ENCODE results near the gene TRDMT1.

Gene TRDMT1

DNA sequence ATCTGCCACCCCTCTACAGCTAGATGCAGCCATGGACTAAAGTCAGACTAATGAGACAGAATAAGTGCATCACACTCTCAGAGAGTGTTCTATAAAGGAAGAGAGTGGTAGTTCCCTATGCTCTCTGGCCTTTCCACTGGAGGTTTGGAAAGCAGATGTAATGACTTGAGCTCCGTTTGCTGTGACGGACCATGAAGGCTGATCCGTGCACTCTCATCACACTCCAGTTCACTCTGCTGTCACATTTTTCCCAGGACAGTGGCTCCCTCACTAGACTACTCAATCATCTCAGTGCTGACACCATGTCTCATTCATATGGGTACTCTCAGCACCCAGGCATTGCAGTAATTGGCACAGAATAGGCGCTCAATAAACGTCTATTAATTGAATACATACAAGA lies 20.4 kb downstream of the TRDMT1 start:
- Histone ChIP-seq H3K9me3 (ENCODE audit: control insufficient read depth, low read length) (no peaks in the 10 kb centered on the region), H3K36me3 (ENCODE audit: control insufficient read depth, insufficient read depth, low read length) (no peaks in the 10 kb centered on the region), H3K27ac (ENCODE audit: insufficient read depth, low read length, poor library complexity, severe bottlenecking) (no peak overlapping the region), H3K4me3 (ENCODE audit: insufficient read depth, low read depth, low read length, poor library complexity, severe bottlenecking) (no peak overlapping the region), H3K27me3 (replicated peaks; ENCODE audit: control insufficient read depth, insufficient read depth, low read length, poor library complexity, severe bottlenecking) (no peaks in the 10 kb centered on the region), H3K4me1 (ENCODE audit: control insufficient read depth, insufficient read depth, low read length, poor library complexity, severe bottlenecking) (no peaks in the 10 kb centered on the region)
- no peak for DNase-seq

- H3K36me3 ChIP-seq (ENCODE audit: control insufficient read depth, insufficient read depth, low read length), result no peaks in the 10 kb centered on the region
- no peak overlapping the region for H3K4me3 ChIP-seq (ENCODE audit: insufficient read depth, low read depth, low read length, poor library complexity, severe bottlenecking)
- H3K27me3 ChIP-seq (replicated peaks; ENCODE audit: control insufficient read depth, insufficient read depth, low read length, poor library complexity, severe bottlenecking), result no peaks in the 10 kb centered on the region
- H3K27ac ChIP-seq (ENCODE audit: insufficient read depth, low read length, poor library complexity, severe bottlenecking), result no peak overlapping the region
- H3K9me3 ChIP-seq (ENCODE audit: control insufficient read depth, low read length), result no peaks in the 10 kb centered on the region
- DNase-seq, result no peak
- H3K4me1 ChIP-seq (ENCODE audit: control insufficient read depth, insufficient read depth, low read length, poor library complexity, severe bottlenecking), result no peaks in the 10 kb centered on the region
Observed at GRCh38 chr10:17179002-17179401, 22.5 kb downstream of the TRDMT1 start.

DNA sequence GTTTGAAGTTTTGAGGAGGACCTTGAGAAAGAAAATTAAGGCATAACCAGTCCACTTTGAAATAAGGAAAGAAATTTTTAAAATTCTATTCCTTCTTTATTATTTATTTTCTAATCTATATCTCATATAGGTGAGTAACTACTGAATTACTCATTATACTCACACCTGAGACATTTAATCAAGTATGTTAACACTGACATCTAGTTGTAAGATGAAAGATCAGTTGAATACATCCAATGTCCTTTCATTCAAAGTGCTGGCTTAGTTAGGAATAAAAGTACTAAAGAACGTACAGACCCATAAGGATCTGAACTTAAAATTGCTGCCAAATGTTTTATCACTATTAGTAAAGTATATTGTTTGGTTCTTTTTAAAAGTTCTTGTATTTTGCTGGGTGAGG lies 23.5 kb downstream of the TRDMT1 start:
- H3K27ac ChIP-seq (ENCODE audit: insufficient read depth, low read length, poor library complexity, severe bottlenecking), result no peak overlapping the region
- no peaks in the 10 kb centered on the region for H3K27me3 ChIP-seq (replicated peaks; ENCODE audit: control insufficient read depth, insufficient read depth, low read length, poor library complexity, severe bottlenecking)
- no peaks in the 10 kb centered on the region for H3K36me3 ChIP-seq (ENCODE audit: control insufficient read depth, insufficient read depth, low read length)
- no peaks in the 10 kb centered on the region for H3K9me3 ChIP-seq (ENCODE audit: control insufficient read depth, low read length)
- no peaks in the 10 kb centered on the region for H3K4me1 ChIP-seq (ENCODE audit: control insufficient read depth, insufficient read depth, low read length, poor library complexity, severe bottlenecking)
- no peak for DNase-seq
- no peak overlapping the region for H3K4me3 ChIP-seq (ENCODE audit: insufficient read depth, low read depth, low read length, poor library complexity, severe bottlenecking)

DNA sequence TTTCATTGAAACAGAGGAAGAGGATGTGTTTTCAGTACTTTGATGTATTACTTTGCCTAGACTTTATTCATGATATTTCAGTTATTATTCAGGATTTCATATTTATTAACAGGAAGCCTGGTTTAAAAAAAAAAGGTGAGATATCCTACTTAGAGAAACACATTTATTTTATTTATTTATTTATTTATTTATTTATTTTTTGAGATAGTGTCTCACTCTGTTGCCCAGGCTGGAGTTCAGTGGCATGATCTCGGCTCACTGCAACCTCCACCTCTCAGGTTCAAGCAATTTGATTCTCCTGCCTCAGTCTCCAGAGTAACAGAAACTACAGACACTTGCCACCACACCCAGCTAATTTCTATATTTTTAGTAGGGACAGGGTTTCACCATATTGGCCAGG lies 24.5 kb downstream of the TRDMT1 start:
- Histone ChIP-seq H3K27me3 (replicated peaks; ENCODE audit: control insufficient read depth, insufficient read depth, low read length, poor library complexity, severe bottlenecking) (no peaks in the 10 kb centered on the region), H3K36me3 (ENCODE audit: control insufficient read depth, insufficient read depth, low read length) (no peaks in the 10 kb centered on the region), H3K4me1 (ENCODE audit: control insufficient read depth, insufficient read depth, low read length, poor library complexity, severe bottlenecking) (no peaks in the 10 kb centered on the region), H3K4me3 (ENCODE audit: insufficient read depth, low read depth, low read length, poor library complexity, severe bottlenecking) (no peak overlapping the region), H3K9me3 (ENCODE audit: control insufficient read depth, low read length) (no peaks in the 10 kb centered on the region), H3K27ac (ENCODE audit: insufficient read depth, low read length, poor library complexity, severe bottlenecking) (no peak overlapping the region)
- no peak for DNase-seq

DNA sequence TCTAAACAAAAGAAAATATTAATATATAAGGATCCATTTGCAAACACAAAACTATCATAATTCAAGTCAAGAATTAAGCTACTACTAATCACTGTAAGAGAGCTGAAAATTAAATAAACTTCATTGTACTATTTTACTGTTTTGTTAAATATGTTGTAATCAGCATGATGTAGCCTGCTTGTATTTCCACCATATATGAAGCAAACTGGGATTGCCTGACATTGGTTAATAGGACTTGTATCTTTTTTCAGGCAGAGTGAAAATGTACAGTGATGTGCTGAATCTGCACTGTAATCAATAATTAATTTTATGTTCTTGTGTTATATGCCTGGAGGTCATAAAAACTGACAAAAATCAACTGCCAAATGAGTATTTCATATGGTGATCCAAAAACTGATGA lies 25.4 kb downstream of the TRDMT1 start:
- Histone ChIP-seq H3K27me3 (replicated peaks; ENCODE audit: control insufficient read depth, insufficient read depth, low read length, poor library complexity, severe bottlenecking) (no peaks in the 10 kb centered on the region), H3K4me1 (ENCODE audit: control insufficient read depth, insufficient read depth, low read length, poor library complexity, severe bottlenecking) (no peaks in the 10 kb centered on the region), H3K27ac (ENCODE audit: insufficient read depth, low read length, poor library complexity, severe bottlenecking) (no peak overlapping the region), H3K4me3 (ENCODE audit: insufficient read depth, low read depth, low read length, poor library complexity, severe bottlenecking) (no peak overlapping the region), H3K36me3 (ENCODE audit: control insufficient read depth, insufficient read depth, low read length) (peaks cover 5% of the 10 kb centered on the region), H3K9me3 (ENCODE audit: control insufficient read depth, low read length) (no peaks in the 10 kb centered on the region)
- DNase-seq, result no peak

GRCh38 chr10:17175551-17175950 lies 25.9 kb downstream of the TRDMT1 start:
- Histone ChIP-seq H3K4me3 (ENCODE audit: insufficient read depth, low read depth, low read length, poor library complexity, severe bottlenecking) (no peak overlapping the region), H3K9me3 (ENCODE audit: control insufficient read depth, low read length) (no peaks in the 10 kb centered on the region), H3K27me3 (replicated peaks; ENCODE audit: control insufficient read depth, insufficient read depth, low read length, poor library complexity, severe bottlenecking) (no peaks in the 10 kb centered on the region), H3K27ac (ENCODE audit: insufficient read depth, low read length, poor library complexity, severe bottlenecking) (no peak overlapping the region), H3K4me1 (ENCODE audit: control insufficient read depth, insufficient read depth, low read length, poor library complexity, severe bottlenecking) (no peaks in the 10 kb centered on the region), H3K36me3 (ENCODE audit: control insufficient read depth, insufficient read depth, low read length) (peaks cover 5% of the 10 kb centered on the region)
- no peak for DNase-seq

DNA sequence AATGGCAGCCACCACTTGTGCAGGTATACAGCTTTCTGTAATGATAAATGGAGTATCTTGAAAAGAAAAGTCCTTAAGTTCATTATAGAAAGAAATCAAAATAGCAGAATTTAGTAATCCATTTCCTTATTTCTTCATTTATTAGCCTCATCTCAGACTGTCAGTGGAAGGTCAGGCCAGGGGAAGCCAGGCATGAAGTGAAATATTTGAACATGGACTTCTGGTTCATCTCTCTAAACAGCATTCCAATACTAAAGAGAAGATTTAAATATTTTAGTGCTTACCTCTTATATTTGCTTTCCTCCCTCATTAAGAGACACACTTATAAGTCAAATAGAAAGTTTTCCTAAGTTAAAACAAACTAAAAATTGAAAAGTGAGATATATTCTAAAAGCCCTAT lies 26.8 kb downstream of the TRDMT1 start:
- H3K36me3 ChIP-seq (ENCODE audit: control insufficient read depth, insufficient read depth, low read length), result peaks cover 5% of the 10 kb centered on the region
- no peaks in the 10 kb centered on the region for H3K9me3 ChIP-seq (ENCODE audit: control insufficient read depth, low read length)
- DNase-seq, result no peak
- H3K27ac ChIP-seq (ENCODE audit: insufficient read depth, low read length, poor library complexity, severe bottlenecking), result no peak overlapping the region
- H3K4me1 ChIP-seq (ENCODE audit: control insufficient read depth, insufficient read depth, low read length, poor library complexity, severe bottlenecking), result no peaks in the 10 kb centered on the region
- H3K4me3 ChIP-seq (ENCODE audit: insufficient read depth, low read depth, low read length, poor library complexity, severe bottlenecking), result no peak overlapping the region
- no peaks in the 10 kb centered on the region for H3K27me3 ChIP-seq (replicated peaks; ENCODE audit: control insufficient read depth, insufficient read depth, low read length, poor library complexity, severe bottlenecking)

- Histone ChIP-seq H3K36me3 (ENCODE audit: control insufficient read depth, insufficient read depth, low read length) (peaks cover 5% of the 10 kb centered on the region), H3K9me3 (ENCODE audit: control insufficient read depth, low read length) (no peaks in the 10 kb centered on the region), H3K4me1 (ENCODE audit: control insufficient read depth, insufficient read depth, low read length, poor library complexity, severe bottlenecking) (no peaks in the 10 kb centered on the region), H3K27ac (ENCODE audit: insufficient read depth, low read length, poor library complexity, severe bottlenecking) (no peak overlapping the region), H3K4me3 (ENCODE audit: insufficient read depth, low read depth, low read length, poor library complexity, severe bottlenecking) (no peak overlapping the region), H3K27me3 (replicated peaks; ENCODE audit: control insufficient read depth, insufficient read depth, low read length, poor library complexity, severe bottlenecking) (no peaks in the 10 kb centered on the region)
- DNase-seq, result no peak
Observed at GRCh38 chr10:17171141-17171641, 30.3 kb downstream of the TRDMT1 start.

DNA sequence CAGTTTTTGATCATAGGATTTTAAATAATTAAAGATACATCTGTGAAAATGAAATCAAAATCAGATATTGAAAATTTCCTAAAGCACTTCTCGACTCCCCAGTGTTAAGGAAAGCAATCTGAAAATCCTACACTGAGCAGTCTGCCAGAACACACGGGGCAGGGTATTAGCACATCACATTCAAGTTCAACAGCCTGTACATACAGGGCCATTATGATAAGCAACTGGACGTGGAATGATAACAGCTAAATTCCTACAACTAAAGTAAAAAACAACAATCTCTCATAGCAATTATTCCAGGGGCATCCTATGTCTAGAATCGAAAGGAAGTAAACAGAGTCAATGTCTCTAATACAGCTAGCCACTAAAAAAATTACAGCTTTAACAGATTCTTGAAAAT lies 31.7 kb downstream of the TRDMT1 start:
- no peak overlapping the region for H3K27ac ChIP-seq (ENCODE audit: insufficient read depth, low read length, poor library complexity, severe bottlenecking)
- no peak for DNase-seq
- H3K4me1 ChIP-seq (ENCODE audit: control insufficient read depth, insufficient read depth, low read length, poor library complexity, severe bottlenecking), result no peaks in the 10 kb centered on the region

DNA sequence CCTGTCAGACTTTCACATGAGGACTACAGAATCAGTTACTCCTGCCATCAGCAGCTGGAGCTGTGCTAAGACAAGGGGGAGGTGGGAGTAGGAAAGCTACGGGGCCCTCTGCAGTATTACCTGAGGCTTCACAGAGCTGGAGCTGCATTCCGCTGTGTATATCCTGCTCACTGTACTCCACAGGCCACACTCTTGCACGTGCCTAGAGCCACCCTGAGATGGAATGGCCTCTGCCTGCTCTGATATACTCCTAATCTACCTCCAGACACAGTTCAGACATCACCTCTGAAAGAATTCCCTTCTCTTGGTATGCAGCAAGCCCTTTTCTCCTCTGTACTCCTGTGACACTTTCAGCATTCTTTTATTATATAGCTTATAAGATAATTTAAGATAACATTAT lies 34.8 kb downstream of the TRDMT1 start:
- no peak overlapping the region for H3K4me3 ChIP-seq (ENCODE audit: insufficient read depth, low read depth, low read length, poor library complexity, severe bottlenecking)
- no peaks in the 10 kb centered on the region for H3K4me1 ChIP-seq (ENCODE audit: control insufficient read depth, insufficient read depth, low read length, poor library complexity, severe bottlenecking)
- peaks cover 5% of the 10 kb centered on the region for H3K36me3 ChIP-seq (ENCODE audit: control insufficient read depth, insufficient read depth, low read length)
- DNase-seq, result no peak
- H3K27ac ChIP-seq (ENCODE audit: insufficient read depth, low read length, poor library complexity, severe bottlenecking), result no peak overlapping the region
- no peaks in the 10 kb centered on the region for H3K9me3 ChIP-seq (ENCODE audit: control insufficient read depth, low read length)
- H3K27me3 ChIP-seq (replicated peaks; ENCODE audit: control insufficient read depth, insufficient read depth, low read length, poor library complexity, severe bottlenecking), result no peaks in the 10 kb centered on the region

More for the DNA sequence above, 31.7 kb downstream of the TRDMT1 start:
- Histone ChIP-seq H3K9me3 (ENCODE audit: control insufficient read depth, low read length) (no peaks in the 10 kb centered on the region), H3K4me3 (ENCODE audit: insufficient read depth, low read depth, low read length, poor library complexity, severe bottlenecking) (no peak overlapping the region), H3K27me3 (replicated peaks; ENCODE audit: control insufficient read depth, insufficient read depth, low read length, poor library complexity, severe bottlenecking) (no peaks in the 10 kb centered on the region), H3K36me3 (ENCODE audit: control insufficient read depth, insufficient read depth, low read length) (peaks cover 5% of the 10 kb centered on the region)

DNA sequence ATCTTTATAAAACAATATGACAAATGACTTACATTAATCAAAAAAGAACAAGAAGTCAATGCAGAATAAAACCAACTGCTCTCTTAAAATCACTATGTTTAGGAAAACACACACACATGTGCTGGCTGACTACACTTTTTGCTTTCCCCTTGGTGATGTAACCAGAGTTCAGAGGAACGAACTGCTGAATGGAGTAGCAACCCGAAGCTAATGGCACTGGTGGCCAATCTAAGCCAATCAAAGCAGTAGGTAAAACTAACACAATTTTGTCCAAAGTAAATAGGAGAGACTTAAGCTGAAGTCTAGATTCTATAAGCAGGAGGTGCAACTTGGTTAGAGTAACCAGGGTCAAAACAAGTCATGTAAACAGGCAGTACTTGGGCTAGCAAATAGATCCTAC lies 38.6 kb downstream of the TRDMT1 start:
- no peak overlapping the region for H3K27ac ChIP-seq (ENCODE audit: insufficient read depth, low read length, poor library complexity, severe bottlenecking)
- H3K27me3 ChIP-seq (replicated peaks; ENCODE audit: control insufficient read depth, insufficient read depth, low read length, poor library complexity, severe bottlenecking), result no peaks in the 10 kb centered on the region
- DNase-seq, result no peak
- H3K4me1 ChIP-seq (ENCODE audit: control insufficient read depth, insufficient read depth, low read length, poor library complexity, severe bottlenecking), result no peaks in the 10 kb centered on the region
- no peaks in the 10 kb centered on the region for H3K36me3 ChIP-seq (ENCODE audit: control insufficient read depth, insufficient read depth, low read length)
- no peaks in the 10 kb centered on the region for H3K9me3 ChIP-seq (ENCODE audit: control insufficient read depth, low read length)
- no peak overlapping the region for H3K4me3 ChIP-seq (ENCODE audit: insufficient read depth, low read depth, low read length, poor library complexity, severe bottlenecking)
